Duodenal mucosa (tissue), 2 donors: ENCODE results near the gene ADCY2.

Source experiments
- H3K27ac ChIP-seq: one replicate; pipeline ENCODE4 v1.7.0; 2013; ENCODE audit warnings: low read depth, low read length
- H3K27me3 ChIP-seq, 2 donors: one replicate each; pipeline ENCODE4 v1.7.0; 2013; ENCODE audit warnings: low read length in 2 of 2, control low read depth in 1 of 2; ENCODE audit not compliant: insufficient read depth in 2 of 2, control insufficient read depth in 1 of 2
- H3K36me3 ChIP-seq, 2 donors: one replicate each; pipeline ENCODE4 v1.7.0; 2013; ENCODE audit warnings: low read length in 2 of 2, control low read depth in 1 of 2; ENCODE audit not compliant: insufficient read depth in 2 of 2, control insufficient read depth in 1 of 2
- H3K4me1 ChIP-seq, 2 donors: one replicate each; pipeline ENCODE4 v1.7.0; 2013; ENCODE audit warnings: low read length in 2 of 2, control low read depth in 1 of 2; ENCODE audit not compliant: insufficient read depth in 2 of 2, control insufficient read depth in 1 of 2
- H3K4me3 ChIP-seq, 2 donors: one replicate each; pipeline ENCODE4 v1.7.0; 2013; ENCODE audit warnings: low read length in 2 of 2, low read depth in 1 of 2
- H3K9ac ChIP-seq, 2 donors: one replicate each; pipeline ENCODE4 v1.7.0; 2013; ENCODE audit warnings: low read length in 2 of 2, low read depth in 1 of 2
- H3K9me3 ChIP-seq, 2 donors: one replicate each; pipeline ENCODE4 v1.7.0; 2013; ENCODE audit warnings: low read length in 2 of 2, control low read depth in 1 of 2; ENCODE audit not compliant: control insufficient read depth in 1 of 2

Gene ADCY2

GRCh38 chr5:7802855-7803254 is 406.9 kb downstream of the ADCY2 start:
- no peak overlapping the region for H3K9ac ChIP-seq
- H3K27me3 ChIP-seq: no peaks in the 10 kb centered on the region
- H3K4me1 ChIP-seq: no peaks in the 10 kb centered on the region
- no peaks in the 10 kb centered on the region for H3K9me3 ChIP-seq
- H3K4me3 ChIP-seq: no peak overlapping the region
- no peak overlapping the region for H3K27ac ChIP-seq
- no peaks in the 10 kb centered on the region for H3K36me3 ChIP-seq

GRCh38 chr5:7803937-7804336 is 408.0 kb downstream of the ADCY2 start:
- H3K27me3 ChIP-seq: no peaks in the 10 kb centered on the region
- no peaks in the 10 kb centered on the region for H3K36me3 ChIP-seq
- no peak overlapping the region for H3K27ac ChIP-seq
- H3K4me3 ChIP-seq: no peak overlapping the region
- H3K4me1 ChIP-seq: no peaks in the 10 kb centered on the region
- no peak overlapping the region for H3K9ac ChIP-seq
- no peaks in the 10 kb centered on the region for H3K9me3 ChIP-seq

GRCh38 chr5:7805379-7805778 is 409.4 kb downstream of the ADCY2 start:
- no peak overlapping the region for H3K4me3 ChIP-seq
- no peaks in the 10 kb centered on the region for H3K9me3 ChIP-seq
- H3K27me3 ChIP-seq: no peaks in the 10 kb centered on the region
- no peak overlapping the region for H3K9ac ChIP-seq
- H3K4me1 ChIP-seq: no peaks in the 10 kb centered on the region
- H3K27ac ChIP-seq: no peak overlapping the region
- no peaks in the 10 kb centered on the region for H3K36me3 ChIP-seq

- Histone ChIP-seq H3K9me3 (no peaks in the 10 kb centered on the region), H3K9ac (no peak overlapping the region), H3K4me3 (no peak overlapping the region), H3K4me1 (no peaks in the 10 kb centered on the region), H3K27me3 (no peaks in the 10 kb centered on the region), H3K36me3 (no peaks in the 10 kb centered on the region), H3K27ac (no peak overlapping the region)
Observed at GRCh38 chr5:7808998-7809397, 413.1 kb downstream of the ADCY2 start.

GRCh38 chr5:7811715-7812114 is 415.8 kb downstream of the ADCY2 start:
- Histone ChIP-seq H3K36me3 (no peaks in the 10 kb centered on the region), H3K9ac (no peak overlapping the region), H3K27ac (no peak overlapping the region)

GRCh38 chr5:7813007-7813406 is 417.1 kb downstream of the ADCY2 start:
- Histone ChIP-seq H3K4me1 (no peaks in the 10 kb centered on the region), H3K9ac (no peak overlapping the region), H3K36me3 (no peaks in the 10 kb centered on the region), H3K27me3 (peaks cover 0 to 5% of the 10 kb centered on the region in 2 donors), H3K9me3 (no peaks in the 10 kb centered on the region), H3K27ac (no peak overlapping the region), H3K4me3 (no peak overlapping the region)

More at GRCh38 chr5:7811715-7812114, 415.8 kb downstream of the ADCY2 start:
- no peaks in the 10 kb centered on the region for H3K4me1 ChIP-seq
- H3K27me3 ChIP-seq: peaks cover 0 to 5% of the 10 kb centered on the region in 2 donors
- no peak overlapping the region for H3K4me3 ChIP-seq
- H3K9me3 ChIP-seq: no peaks in the 10 kb centered on the region

- no peaks in the 10 kb centered on the region for H3K4me1 ChIP-seq
- no peak overlapping the region for H3K9ac ChIP-seq
- no peak overlapping the region for H3K4me3 ChIP-seq
- H3K27ac ChIP-seq: no peak overlapping the region
- H3K9me3 ChIP-seq: no peaks in the 10 kb centered on the region
- H3K36me3 ChIP-seq: no peaks in the 10 kb centered on the region
- H3K27me3 ChIP-seq: peaks cover 0 to 5% of the 10 kb centered on the region in 2 donors
Observed at GRCh38 chr5:7813576-7813975, 417.6 kb downstream of the ADCY2 start.

GRCh38 chr5:7814816-7815215 is 418.9 kb downstream of the ADCY2 start:
- no peaks in the 10 kb centered on the region for H3K4me1 ChIP-seq
- H3K36me3 ChIP-seq: no peaks in the 10 kb centered on the region
- no peak overlapping the region for H3K27ac ChIP-seq
- H3K9me3 ChIP-seq: no peaks in the 10 kb centered on the region
- no peak overlapping the region for H3K9ac ChIP-seq
- peaks cover 0 to 5% of the 10 kb centered on the region in 2 donors for H3K27me3 ChIP-seq
- H3K4me3 ChIP-seq: no peak overlapping the region

GRCh38 chr5:7815892-7816534 is 420.1 kb downstream of the ADCY2 start:
- Histone ChIP-seq H3K9ac (no peak overlapping the region), H3K4me3 (no peak overlapping the region), H3K36me3 (no peaks in the 10 kb centered on the region), H3K27ac (no peak overlapping the region), H3K27me3 (peaks cover 0 to 5% of the 10 kb centered on the region in 2 donors), H3K4me1 (no peaks in the 10 kb centered on the region), H3K9me3 (no peaks in the 10 kb centered on the region)

- Histone ChIP-seq H3K9me3 (no peaks in the 10 kb centered on the region), H3K4me3 (no peak overlapping the region), H3K27me3 (peaks cover 0 to 5% of the 10 kb centered on the region in 2 donors), H3K9ac (no peak overlapping the region), H3K27ac (no peak overlapping the region), H3K4me1 (no peaks in the 10 kb centered on the region), H3K36me3 (no peaks in the 10 kb centered on the region)
Observed at GRCh38 chr5:7816535-7816901, 420.6 kb downstream of the ADCY2 start.

GRCh38 chr5:7822449-7822848 is 426.5 kb downstream of the ADCY2 start:
- Histone ChIP-seq H3K4me1 (no peaks in the 10 kb centered on the region), H3K27ac (no peak overlapping the region), H3K9ac (no peak overlapping the region), H3K36me3 (no peaks in the 10 kb centered on the region), H3K27me3 (no peaks in the 10 kb centered on the region), H3K4me3 (no peak overlapping the region), H3K9me3 (no peaks in the 10 kb centered on the region)
